ENCODE data around the gene NINL.

DNA sequence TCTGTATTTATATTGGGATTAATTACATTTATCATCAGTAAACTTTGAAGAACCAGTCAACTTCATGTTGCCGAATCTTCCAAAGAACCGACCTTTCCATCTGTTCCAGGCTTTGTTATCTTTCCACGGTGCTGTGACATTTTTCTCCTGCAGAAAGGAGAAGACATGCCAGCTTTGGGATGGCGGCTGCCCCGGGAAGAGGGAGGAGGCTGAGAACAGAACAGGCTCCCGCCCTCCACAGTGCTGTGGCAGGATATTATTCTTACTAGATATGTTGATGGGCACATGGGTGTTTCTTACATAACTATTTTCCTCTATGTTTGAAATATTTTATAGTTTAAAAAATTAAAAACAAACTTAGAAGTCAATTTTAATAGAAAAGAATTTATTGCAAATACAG is 133.0 kb downstream of the NINL start:
- TF ChIP-seq POLR2A (IDR thresholded peaks at IDR 0.05) (no peak), POLR2AphosphoS5 (IDR thresholded peaks at IDR 0.05) (no peak), EP300 (IDR thresholded peaks at IDR 0.05; ENCODE audit: low read depth) (no peak)
